Natural killer cell (primary cell): ENCODE results near the gene RAB40C. TPM values are rescaled to one million over a fixed set of nuclear protein-coding genes. Genes with fewer than 3 reads are reported as not detected.
A peak's percentile ranks its signal among the peaks of the same experiment; 100 is the strongest.

Experiments used
- ATAC-seq, 3 donors: fragments of 150-1000 bp in 2 of 3; fragments of 200-7000 bp in 1 of 3; cut with Tn5 transposase; 1 replicate in 1 of 3; 2 replicates in 2 of 3; pipeline ENCODE4 v1.10.0; 2021; ENCODE audit warnings: mild to moderate bottlenecking in 2 of 3, moderate library complexity in 2 of 3
- DNase-seq, 2 donors: peaks; one replicate each; pipeline versions ENCODE4 v3.0.0 to v3.0.0-alpha.2; 2013 to 2021; ENCODE audit warnings: mixed read lengths in 1 of 2
- H3K27ac ChIP-seq: one replicate; pipeline ENCODE4 v1.5.1; 2013; ENCODE audit warnings: mild to moderate bottlenecking, low read length
- H3K27me3 ChIP-seq: one replicate; pipeline ENCODE4 v1.6.1; 2013; ENCODE audit warnings: low read length; ENCODE audit not compliant: control insufficient read depth, insufficient read depth
- H3K36me3 ChIP-seq: one replicate; pipeline ENCODE4 v1.6.1; 2013; ENCODE audit warnings: low read length; ENCODE audit not compliant: control insufficient read depth, insufficient read depth
- H3K4me1 ChIP-seq: one replicate; pipeline ENCODE4 v1.6.1; 2013; ENCODE audit warnings: low read length; ENCODE audit not compliant: control insufficient read depth, insufficient read depth
- H3K4me3 ChIP-seq: one replicate; pipeline ENCODE4 v1.5.1; 2013; ENCODE audit warnings: low read length
- H3K9me3 ChIP-seq: one replicate; pipeline ENCODE4 v1.6.1; 2013; ENCODE audit warnings: low read length; ENCODE audit not compliant: control insufficient read depth, insufficient read depth
- H3K27ac Mint-ChIP-seq, 2 donors: one replicate each; pipeline ENCODE4 v1.8.0; 2022; ENCODE audit warnings: mild to moderate bottlenecking in 2 of 2, mixed read lengths in 2 of 2, moderate library complexity in 1 of 2
- H3K27me3 Mint-ChIP-seq, 2 donors: one replicate each; pipeline ENCODE4 v1.8.0; 2022; ENCODE audit warnings: low read depth in 2 of 2, mixed read lengths in 2 of 2
- H3K36me3 Mint-ChIP-seq: one replicate; pipeline ENCODE4 v1.8.0; 2022; ENCODE audit warnings: mixed read lengths
- H3K4me1 Mint-ChIP-seq, 2 donors: one replicate each; pipeline ENCODE4 v1.8.0; 2022; ENCODE audit warnings: mixed read lengths in 2 of 2
- H3K4me3 Mint-ChIP-seq: one replicate; pipeline ENCODE4 v1.8.0; 2022; ENCODE audit warnings: mild to moderate bottlenecking, moderate library complexity, mixed read lengths
- H3K9me3 Mint-ChIP-seq, 2 donors: one replicate each; pipeline ENCODE4 v1.8.0; 2022; ENCODE audit warnings: mixed read lengths in 2 of 2
- WGBS: methylation state at CpG from one replicate; pipeline ENCODE4 v1.1.7; 2013; ENCODE audit warnings: missing lambda C conversion rate; ENCODE audit not compliant: insufficient coverage; 5-methylcytosine and 5-hydroxymethylcytosine counted together
- intact Hi-C: fragments of 100-400 bp; cut with micrococcal nuclease; formaldehyde crosslinking; loops from one replicate; pipeline ENCODE4 v1.14.2; 2022
- total RNA-seq, 4 donors: library from RNA; stranded (reverse); fragments of 120-200 nt in 1 of 4; gene quantifications; one replicate each; pipeline versions ENCODE4 v1.2.3 to v1.2.4, GENCODE V29; 2013 to 2022
- TF ChIP-seq, protein P1 (sequence below): fragments of 200-600 bp; IDR thresholded peaks from one replicate; pipeline ENCODE4 v1.8.0; 2022; ENCODE audit warnings: antibody characterized with exemption

RAB40C gene
- total RNA-seq, 3 donors from 2014 or later (not counting 1 experiment from before 2014, with no cell fraction given) = 12.7 to 20.8 (median 20.0) TPM

DNA sequence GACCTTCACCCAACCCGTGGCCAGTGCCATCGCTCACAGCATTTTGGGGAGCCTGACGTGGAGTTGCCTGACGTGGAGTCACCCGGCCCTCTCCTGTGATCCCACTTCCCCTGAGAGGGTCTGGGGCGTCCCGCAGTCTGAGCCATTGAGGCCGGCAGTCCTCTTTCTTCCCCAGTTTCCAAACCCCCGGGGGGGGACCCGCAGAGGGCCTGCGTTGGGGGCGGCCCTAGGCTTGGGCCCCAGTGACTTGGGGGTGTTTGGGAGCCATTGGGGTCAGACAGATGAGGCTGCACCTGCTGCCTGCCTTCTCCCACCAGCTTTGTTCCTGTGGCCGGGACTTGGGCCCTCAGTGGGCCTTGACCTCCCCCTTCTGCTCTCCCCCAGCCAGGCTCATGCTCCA, 79.8 kb downstream of the RAB40C start:
- Histone ChIP-seq H3K27ac (no peak overlapping the region), H3K9me3 (no peaks in the 10 kb centered on the region), H3K4me1 (peaks cover 21% of the 10 kb centered on the region), H3K36me3 (peaks cover 31% of the 10 kb centered on the region), H3K4me3 (no peak overlapping the region), H3K27me3 (no peaks in the 10 kb centered on the region)
- no peak overlapping the region for H3K27ac Mint-ChIP-seq
- H3K9me3 Mint-ChIP-seq = no peaks in the 10 kb centered on the region
- DNase-seq (no peak), ATAC-seq (no peak)
- intact Hi-C loops = no loop called here
- no peaks in the 10 kb centered on the region for H3K27me3 Mint-ChIP-seq
- TF ChIP-seq, protein P1, sequence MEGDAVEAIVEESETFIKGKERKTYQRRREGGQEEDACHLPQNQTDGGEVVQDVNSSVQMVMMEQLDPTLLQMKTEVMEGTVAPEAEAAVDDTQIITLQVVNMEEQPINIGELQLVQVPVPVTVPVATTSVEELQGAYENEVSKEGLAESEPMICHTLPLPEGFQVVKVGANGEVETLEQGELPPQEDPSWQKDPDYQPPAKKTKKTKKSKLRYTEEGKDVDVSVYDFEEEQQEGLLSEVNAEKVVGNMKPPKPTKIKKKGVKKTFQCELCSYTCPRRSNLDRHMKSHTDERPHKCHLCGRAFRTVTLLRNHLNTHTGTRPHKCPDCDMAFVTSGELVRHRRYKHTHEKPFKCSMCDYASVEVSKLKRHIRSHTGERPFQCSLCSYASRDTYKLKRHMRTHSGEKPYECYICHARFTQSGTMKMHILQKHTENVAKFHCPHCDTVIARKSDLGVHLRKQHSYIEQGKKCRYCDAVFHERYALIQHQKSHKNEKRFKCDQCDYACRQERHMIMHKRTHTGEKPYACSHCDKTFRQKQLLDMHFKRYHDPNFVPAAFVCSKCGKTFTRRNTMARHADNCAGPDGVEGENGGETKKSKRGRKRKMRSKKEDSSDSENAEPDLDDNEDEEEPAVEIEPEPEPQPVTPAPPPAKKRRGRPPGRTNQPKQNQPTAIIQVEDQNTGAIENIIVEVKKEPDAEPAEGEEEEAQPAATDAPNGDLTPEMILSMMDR = no peak
- no peaks in the 10 kb centered on the region for H3K36me3 Mint-ChIP-seq
- 98% methylated on average over 13 of the region's 13 CpGs for WGBS
- peak overlapping the region; percentile 42 for H3K4me3 Mint-ChIP-seq
- peaks cover 0 to 5% of the 10 kb centered on the region in 2 donors for H3K4me1 Mint-ChIP-seq

DNA sequence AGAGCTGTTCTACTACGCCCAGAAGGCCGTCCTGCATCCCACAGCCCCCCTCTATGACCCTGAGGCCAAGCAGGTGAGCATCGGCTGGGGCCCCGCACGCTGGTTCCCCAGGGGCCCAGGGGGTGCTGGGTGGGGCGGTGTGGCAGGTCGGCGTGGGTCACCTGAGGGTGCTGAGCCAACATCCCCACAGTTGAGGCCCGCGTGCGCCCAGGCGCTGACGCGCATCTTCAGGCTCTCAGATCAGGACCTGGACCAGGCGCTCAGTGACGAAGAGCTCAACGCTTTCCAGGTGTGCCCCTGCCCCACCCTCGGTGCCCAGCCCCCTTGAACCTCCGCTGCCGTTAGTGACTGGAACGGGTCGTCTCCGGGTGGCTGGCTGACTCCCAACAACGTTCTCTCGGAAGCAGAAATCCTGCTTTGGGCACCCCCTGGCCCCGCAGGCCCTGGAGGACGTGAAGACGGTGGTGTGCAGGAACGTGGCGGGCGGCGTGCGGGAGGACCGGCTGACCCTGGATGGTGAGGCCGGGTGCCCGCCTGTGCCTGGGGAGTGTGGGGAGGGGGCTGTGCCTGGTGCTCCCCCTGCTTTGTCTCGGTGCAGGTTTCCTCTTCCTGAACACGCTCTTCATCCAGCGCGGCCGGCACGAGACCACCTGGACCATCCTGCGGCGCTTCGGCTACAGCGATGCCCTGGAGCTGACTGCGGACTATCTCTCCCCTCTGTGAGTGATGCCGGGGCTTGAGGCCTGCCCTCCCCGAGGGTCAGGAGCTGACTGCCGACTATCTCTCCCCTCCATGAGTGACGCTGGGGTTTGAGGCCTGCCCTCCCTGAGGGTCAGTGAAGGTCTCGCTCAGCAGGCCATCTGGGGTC, 80.9 kb downstream of the RAB40C start:
- DNase-seq (no peak), ATAC-seq (no peak)
- TF ChIP-seq, protein P1 = no peak
- H3K27ac ChIP-seq = no peak overlapping the region
- H3K4me1 Mint-ChIP-seq = peaks cover 0 to 12% of the 10 kb centered on the region in 2 donors
- peaks cover 30% of the 10 kb centered on the region for H3K4me1 ChIP-seq
- no peaks in the 10 kb centered on the region for H3K36me3 Mint-ChIP-seq
- H3K27ac Mint-ChIP-seq = no peak overlapping the region
- peaks cover 31% of the 10 kb centered on the region for H3K36me3 ChIP-seq
- intact Hi-C loops = no loop called here
- H3K27me3 ChIP-seq = peaks cover 3% of the 10 kb centered on the region
- WGBS = 95% methylated on average over 52 of the region's 52 CpGs
- no peaks in the 10 kb centered on the region for H3K27me3 Mint-ChIP-seq
- peak overlapping the region; percentile 60 for H3K4me3 Mint-ChIP-seq
- no peak overlapping the region for H3K4me3 ChIP-seq
- H3K9me3 Mint-ChIP-seq = no peaks in the 10 kb centered on the region
- H3K9me3 ChIP-seq = no peaks in the 10 kb centered on the region

DNA sequence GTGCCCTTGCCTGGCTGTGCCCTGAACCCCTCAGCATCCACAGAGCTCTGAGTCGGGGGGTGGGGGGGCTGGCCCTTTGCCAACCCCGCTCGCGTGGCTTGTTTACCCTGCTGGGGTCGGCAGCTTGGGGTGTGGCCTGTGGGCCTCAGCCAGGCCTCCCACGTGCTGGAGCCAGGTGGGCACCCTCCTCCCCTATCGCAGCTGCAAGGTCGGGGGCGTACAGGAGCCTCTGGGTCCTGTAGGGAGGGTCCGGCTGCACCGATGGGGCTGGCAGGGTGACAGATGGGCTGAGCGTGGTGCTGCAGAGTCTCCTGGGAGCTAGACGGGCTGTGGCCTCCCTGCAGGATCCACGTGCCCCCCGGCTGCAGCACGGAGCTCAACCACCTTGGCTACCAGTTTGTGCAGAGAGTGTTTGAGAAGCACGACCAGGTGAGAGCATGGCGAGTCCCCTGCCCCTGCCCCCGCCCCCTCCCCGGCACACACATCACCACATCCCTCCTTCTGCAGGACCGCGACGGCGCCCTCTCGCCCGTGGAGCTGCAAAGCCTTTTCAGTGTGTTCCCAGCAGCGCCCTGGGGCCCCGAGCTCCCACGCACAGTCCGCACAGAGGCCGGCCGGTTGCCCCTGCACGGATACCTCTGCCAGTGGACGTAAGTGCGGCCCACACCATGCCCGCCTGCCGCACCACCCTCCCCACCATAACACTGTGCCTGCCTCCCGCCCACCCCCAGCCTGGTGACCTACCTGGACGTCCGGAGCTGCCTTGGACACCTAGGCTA, 81.7 kb downstream of the RAB40C start:
- H3K4me3 Mint-ChIP-seq = no peak overlapping the region
- ATAC-seq (no peak), DNase-seq (no peak)
- Histone ChIP-seq H3K27me3 (peaks cover 3% of the 10 kb centered on the region), H3K4me3 (no peak overlapping the region), H3K4me1 (peaks cover 31% of the 10 kb centered on the region), H3K27ac (no peak overlapping the region), H3K36me3 (peaks cover 31% of the 10 kb centered on the region), H3K9me3 (no peaks in the 10 kb centered on the region)
- 93% methylated on average over 40 of the region's 40 CpGs for WGBS
- H3K4me1 Mint-ChIP-seq = peaks cover 0 to 12% of the 10 kb centered on the region in 2 donors
- intact Hi-C loops = no loop called here
- TF ChIP-seq, protein P1 = no peak
- no peak overlapping the region for H3K27ac Mint-ChIP-seq
- H3K27me3 Mint-ChIP-seq = no peaks in the 10 kb centered on the region
- H3K9me3 Mint-ChIP-seq = no peaks in the 10 kb centered on the region
- no peaks in the 10 kb centered on the region for H3K36me3 Mint-ChIP-seq
